ENCODE results near the gene EIF1. TPM values are rescaled to one million over a fixed set of nuclear protein-coding genes. Genes with fewer than 3 reads are reported as not detected.
"Not testable (repeated sequence)": the region's sequence is repeated elsewhere in the genome, so short reads cannot be mapped to it uniquely, and the experiment has no call there.

Gene EIF1
- total RNA-seq, 1 donor from 2014 or later = 943 TPM

DNA sequence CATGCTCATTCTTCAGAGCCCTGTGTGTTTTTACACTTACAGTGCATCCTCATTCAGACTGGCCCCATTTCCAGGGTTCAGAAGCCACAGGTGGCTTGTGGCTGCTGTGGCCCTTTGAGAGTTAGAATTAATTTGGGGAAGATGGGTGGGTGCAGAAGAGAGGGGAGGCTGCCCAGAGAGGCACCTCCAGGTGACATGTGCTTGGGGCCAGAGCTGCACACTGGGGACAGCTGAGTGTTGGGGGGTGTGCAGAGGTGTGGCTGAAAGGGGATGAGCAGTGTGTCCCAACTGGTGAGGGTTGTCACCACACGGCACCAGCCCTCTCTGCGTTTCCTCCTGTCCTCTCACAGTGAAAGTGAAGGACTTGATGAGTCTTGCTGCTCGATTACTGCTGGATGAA is 6.9 kb upstream of the EIF1 start:
- no peak for DNase-seq
- Histone ChIP-seq H3K27ac (no peak overlapping the region), H3K4me3 (no peak overlapping the region), H3K4me1 (peaks cover 18% of the 10 kb centered on the region), H3K9me3 (no peaks in the 10 kb centered on the region), H3K36me3 (no peaks in the 10 kb centered on the region), H3K27me3 (ENCODE audit: low read depth) (no peaks in the 10 kb centered on the region)
- intact Hi-C loops (cut with DNase I) = no loop called here
- no peak for TF ChIP-seq CTCF (IDR thresholded peaks at IDR 0.05)
- ATAC-seq = no peak

DNA sequence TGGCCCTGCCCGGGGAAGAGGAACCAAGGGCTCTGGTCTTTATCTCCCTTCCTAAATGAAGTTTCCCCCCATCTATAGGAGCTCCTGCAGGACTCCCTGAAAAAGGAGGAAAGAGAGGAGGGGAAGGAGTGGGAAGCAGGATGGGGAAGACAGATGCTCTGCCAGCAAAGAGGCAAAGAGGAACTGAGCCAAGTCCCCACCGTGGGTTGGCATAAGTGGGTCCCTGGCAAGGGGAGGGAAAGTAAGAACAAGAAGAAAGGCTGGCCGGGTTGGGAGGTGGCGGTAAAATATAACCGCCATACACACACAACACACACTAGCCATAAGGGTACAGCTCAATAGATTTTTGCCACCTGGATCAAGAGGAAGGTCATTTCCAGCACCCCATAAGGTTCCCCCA is 6.1 kb upstream of the EIF1 start:
- peaks cover 14% of the 10 kb centered on the region for H3K4me1 ChIP-seq
- no peaks in the 10 kb centered on the region for H3K9me3 ChIP-seq
- no peak overlapping the region for H3K4me3 ChIP-seq
- ATAC-seq (no peak), DNase-seq (no peak)
- H3K27ac ChIP-seq = no peak overlapping the region
- no peaks in the 10 kb centered on the region for H3K27me3 ChIP-seq (ENCODE audit: low read depth)
- no peaks in the 10 kb centered on the region for H3K36me3 ChIP-seq
- TF ChIP-seq CTCF (IDR thresholded peaks at IDR 0.05) = no peak
- intact Hi-C loops (cut with DNase I) = no loop called here

DNA sequence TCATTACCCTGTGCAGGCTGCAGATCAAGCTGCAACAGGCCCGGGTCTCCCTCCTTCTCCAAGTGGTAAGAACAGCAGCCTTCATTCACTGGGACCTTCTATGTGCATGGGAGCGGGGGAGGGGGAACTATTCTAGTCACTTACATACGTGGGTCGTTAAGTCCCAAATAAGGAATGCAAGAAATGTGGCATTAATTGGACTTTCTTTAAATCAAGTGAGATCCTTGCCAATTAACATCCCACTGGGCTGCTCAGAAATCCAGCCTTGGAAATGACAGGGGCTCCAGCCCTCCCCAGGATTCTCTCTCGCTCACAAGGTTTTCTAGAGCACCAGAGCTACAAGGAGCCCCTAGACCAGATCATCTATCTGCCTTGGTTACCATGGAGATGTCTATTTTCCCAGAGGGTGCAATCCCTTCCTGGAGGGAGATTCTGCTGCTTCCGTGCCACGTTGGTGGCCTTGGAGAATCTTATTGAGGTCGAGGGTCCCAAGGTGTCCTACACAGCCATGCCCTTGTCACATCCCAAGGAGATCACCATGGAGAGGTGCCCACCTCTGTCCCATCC is 5.2 kb upstream of the EIF1 start:
- Histone ChIP-seq H3K4me1 (peaks cover 16% of the 10 kb centered on the region), H3K36me3 (no peaks in the 10 kb centered on the region), H3K27ac (no peak overlapping the region), H3K9me3 (no peaks in the 10 kb centered on the region), H3K27me3 (ENCODE audit: low read depth) (no peaks in the 10 kb centered on the region), H3K4me3 (no peak overlapping the region)
- no peak for TF ChIP-seq CTCF (IDR thresholded peaks at IDR 0.05)
- intact Hi-C loops (cut with DNase I) = no loop called here
- ATAC-seq (no peak), DNase-seq (no peak)

GRCh38 chr17:41684035-41684434 is 4.7 kb upstream of the EIF1 start:
- H3K27me3 ChIP-seq (ENCODE audit: low read depth) = no peaks in the 10 kb centered on the region
- no peak overlapping the region for H3K27ac ChIP-seq
- no peaks in the 10 kb centered on the region for H3K36me3 ChIP-seq
- intact Hi-C loops (cut with DNase I) = no loop called here
- H3K4me3 ChIP-seq = no peak overlapping the region
- H3K4me1 ChIP-seq = peaks cover 16% of the 10 kb centered on the region
- no peaks in the 10 kb centered on the region for H3K9me3 ChIP-seq
- TF ChIP-seq CTCF (IDR thresholded peaks at IDR 0.05) = no peak
- DNase-seq (no peak), ATAC-seq (no peak)

GRCh38 chr17:41685753-41686152 is 2.9 kb upstream of the EIF1 start:
- ATAC-seq; DNase-seq; H3K9me3 ChIP-seq; intact Hi-C loops (cut with DNase I); H3K27me3 ChIP-seq (ENCODE audit: low read depth); H3K27ac ChIP-seq; H3K4me3 ChIP-seq: not testable (repeated sequence)
- Histone ChIP-seq H3K36me3 (peaks cover 15% of the 10 kb centered on the region), H3K4me1 (peaks cover 20% of the 10 kb centered on the region)

GRCh38 chr17:41686281-41686680 is 2.4 kb upstream of the EIF1 start:
- Histone ChIP-seq H3K9me3 (no peaks in the 10 kb centered on the region), H3K4me1 (peaks cover 26% of the 10 kb centered on the region)
- no peak for ATAC-seq

More at GRCh38 chr17:41686281-41686680, 2.4 kb upstream of the EIF1 start:
- H3K27me3 ChIP-seq (ENCODE audit: low read depth) = no peaks in the 10 kb centered on the region
- TF ChIP-seq CTCF (IDR thresholded peaks at IDR 0.05) = no peak
- H3K4me3 ChIP-seq = no peak overlapping the region
- intact Hi-C loops (cut with DNase I) = no loop called here
- no peak overlapping the region for H3K27ac ChIP-seq
- DNase-seq = no peak
- H3K36me3 ChIP-seq = peaks cover 20% of the 10 kb centered on the region

All from lower lobe of right lung (tissue), 2 donors.